Right hindlimb (tissue), 1 donor: Measurements from ENCODE around the gene HSP90AB1.
"Not testable (repeated sequence)": the region's sequence is repeated elsewhere in the genome, so short reads cannot be mapped to it uniquely, and the experiment has no call there.

Experiments used
- DNase-seq: peaks from one replicate; pipeline ENCODE4 v3.0.0-alpha.2; 2018

Gene HSP90AB1

DNA sequence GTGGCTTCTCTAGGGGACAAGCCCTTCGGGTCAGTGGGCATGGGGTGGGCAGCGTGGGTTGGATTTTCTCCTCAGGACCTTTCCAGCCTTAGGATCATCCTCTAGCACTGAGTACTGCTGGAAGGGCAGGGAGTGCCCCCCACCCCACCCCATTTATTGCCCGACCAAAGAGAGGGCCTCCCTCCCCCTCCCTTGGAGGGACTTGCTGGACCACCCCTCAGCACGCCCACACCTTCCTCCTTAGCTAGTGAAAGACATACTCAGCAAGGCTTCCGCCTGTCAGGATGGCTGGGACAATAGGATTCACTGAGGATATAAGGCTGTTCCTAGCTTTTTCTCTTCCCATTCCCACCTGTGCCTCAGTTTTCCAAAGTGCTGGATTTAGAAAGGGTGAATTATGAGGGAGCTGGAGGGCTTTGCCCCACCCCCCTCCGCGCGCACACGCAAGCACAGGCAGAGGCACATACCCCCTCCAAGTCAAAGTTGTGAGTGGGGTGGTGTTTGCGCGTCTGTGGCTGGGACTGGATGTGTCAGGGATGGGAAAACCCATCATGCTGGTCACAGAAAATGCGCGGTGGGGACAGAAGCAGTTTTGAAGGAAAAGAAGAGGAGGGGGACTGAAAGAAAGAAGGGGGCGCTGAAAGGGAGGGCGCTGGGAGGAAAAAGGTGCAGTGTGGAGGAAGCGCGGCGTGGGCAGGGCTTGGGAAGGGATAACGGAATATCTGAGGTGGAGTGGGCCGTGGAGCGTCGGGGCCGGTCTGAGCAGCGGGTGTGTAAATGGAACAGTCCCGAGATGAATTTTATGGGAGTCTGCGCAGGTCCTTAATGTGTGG is 24.2 kb upstream of the HSP90AB1 start:
- no peak for DNase-seq

DNA sequence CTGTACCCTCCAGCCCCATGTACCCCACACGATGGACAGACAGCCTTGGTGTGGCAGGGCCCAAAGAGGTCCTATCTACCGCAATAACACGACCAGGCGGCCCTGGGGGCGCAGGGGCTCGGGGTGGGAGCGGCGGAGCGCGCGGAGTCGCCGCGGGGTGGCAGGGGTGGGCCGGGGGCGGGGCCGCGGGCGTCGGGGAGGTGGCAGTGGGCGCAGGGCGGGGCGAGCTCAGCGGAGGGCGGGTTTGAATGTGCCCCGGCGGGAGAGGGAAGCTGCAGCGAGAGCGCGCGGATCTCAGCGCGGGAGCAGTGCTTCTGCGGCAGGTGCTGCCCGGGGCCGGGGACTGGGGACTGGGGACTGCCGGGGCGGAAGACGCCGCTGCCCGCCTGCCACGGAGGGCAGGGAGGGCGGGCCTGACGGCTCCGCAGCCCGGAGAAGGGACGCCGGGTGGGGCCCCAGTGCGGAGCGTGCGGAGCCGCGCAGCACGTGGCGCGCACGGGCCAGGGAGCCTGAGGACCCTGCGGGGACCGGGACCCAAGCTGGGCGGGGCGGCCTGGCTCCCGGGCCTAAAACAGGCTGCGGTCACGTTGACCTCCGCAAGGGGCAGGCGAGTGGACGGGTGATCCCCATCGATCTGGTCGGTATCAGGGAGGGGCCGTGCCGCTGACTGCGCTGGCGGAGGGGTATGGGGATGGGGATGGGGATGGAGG is 23.4 kb upstream of the HSP90AB1 start, which contains the start of gene SLC29A1:
SLC29A1 (plus strand) TSS at position 277 of the 710 bp plus-strand sequence. CDS start 3,719 bp downstream, outside the sequence.
- peak; percentile 84 for DNase-seq

DNA sequence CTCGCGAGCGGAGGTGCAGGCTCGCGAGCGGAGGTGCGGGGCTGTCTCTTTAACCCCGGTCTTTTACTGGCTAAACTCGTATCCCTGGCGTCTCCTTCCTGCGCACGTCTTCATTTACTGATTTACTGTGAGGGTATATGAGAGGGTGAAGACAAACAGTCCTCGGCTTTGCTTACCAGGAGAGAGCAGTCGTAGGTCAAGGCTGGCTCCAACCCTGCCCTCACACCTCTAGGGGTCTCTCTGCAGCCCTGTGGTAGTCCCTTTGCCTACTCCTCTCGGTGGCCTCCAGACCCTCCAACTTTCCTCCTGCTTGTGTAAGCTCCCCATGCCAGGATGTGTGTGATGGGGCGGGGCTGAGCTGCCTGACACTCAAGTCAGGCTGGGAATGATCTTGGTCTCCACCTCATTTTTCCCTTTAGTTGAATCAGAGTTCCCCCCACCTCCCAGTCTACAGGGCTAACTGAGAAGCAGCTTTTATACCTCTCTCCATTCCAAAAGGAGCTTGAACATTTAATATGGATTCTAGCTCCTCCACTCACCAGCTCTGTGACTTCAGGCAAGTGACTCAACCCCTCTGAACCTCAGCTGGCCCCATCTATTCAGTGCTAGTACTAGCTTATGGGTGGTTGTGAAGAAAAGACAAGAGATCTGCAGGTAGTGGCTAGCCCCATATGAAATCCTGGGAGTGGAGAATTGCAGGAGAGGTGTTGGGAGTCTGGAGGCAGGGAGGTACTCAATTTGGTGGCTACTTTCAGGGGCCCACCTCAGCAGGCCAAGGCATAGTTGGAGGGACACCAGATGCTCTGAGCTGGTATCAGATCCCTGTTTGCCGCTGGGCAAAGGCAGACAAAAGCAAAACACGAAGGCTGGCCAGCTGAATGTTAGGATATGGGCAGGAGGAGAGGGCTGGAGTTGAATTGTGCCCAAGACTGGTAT is 22.6 kb upstream of the HSP90AB1 start:
- peak; percentile 34 for DNase-seq

DNA sequence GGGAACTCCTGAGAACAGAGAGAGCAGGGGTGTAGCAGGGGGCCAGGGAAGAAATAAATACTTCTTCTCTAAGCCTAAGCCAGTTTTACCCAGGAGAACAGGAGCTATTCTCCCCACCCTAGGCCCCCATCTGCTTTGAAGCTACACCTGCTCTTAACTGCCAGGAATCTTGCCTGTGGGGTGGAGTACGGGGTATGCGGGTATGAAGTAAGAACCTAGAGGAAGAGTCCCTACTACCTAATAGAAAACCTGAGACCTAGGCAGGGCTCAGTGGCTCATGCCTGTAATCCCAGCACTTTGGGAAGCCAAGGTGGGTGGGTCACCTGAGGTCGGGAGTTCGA is 22.0 kb upstream of the HSP90AB1 start:
- DNase-seq = no peak

DNA sequence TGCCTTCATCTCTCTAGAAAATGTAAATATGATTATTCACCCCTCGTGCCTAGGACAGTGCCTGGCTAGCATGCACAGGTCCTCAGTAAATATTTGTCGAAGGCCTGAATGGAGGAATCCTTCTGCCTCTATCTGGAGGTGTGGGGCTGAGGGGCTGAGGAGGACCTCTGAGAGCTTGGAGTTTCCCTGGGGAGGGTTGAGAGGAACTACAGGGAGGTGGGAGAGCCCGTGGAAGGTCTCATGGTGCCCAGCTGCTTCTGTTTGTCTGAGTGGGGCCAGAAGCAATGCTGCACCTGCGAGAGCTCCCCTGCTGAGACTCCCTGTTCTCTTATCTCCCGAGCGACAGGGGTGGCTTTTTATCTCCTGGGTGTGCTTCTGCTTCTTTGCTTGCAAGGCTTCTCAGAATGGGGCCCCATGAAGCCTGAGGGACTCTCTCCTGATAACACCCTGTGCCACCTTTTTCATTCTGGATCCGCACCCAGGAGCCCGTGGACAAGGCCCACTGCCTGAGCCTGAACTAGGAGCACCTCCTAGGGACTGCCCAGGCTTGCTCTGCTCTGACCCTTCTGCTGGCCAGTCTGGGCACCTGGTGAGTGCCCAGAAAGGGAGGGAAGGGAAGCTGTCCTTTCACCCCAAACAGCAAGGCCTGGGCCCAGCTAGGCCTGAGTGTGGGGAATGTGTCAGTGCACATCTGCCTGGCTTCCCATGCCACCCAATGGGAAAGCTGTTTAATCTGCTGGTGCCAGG is 21.1 kb upstream of the HSP90AB1 start:
- DNase-seq = no peak

DNA sequence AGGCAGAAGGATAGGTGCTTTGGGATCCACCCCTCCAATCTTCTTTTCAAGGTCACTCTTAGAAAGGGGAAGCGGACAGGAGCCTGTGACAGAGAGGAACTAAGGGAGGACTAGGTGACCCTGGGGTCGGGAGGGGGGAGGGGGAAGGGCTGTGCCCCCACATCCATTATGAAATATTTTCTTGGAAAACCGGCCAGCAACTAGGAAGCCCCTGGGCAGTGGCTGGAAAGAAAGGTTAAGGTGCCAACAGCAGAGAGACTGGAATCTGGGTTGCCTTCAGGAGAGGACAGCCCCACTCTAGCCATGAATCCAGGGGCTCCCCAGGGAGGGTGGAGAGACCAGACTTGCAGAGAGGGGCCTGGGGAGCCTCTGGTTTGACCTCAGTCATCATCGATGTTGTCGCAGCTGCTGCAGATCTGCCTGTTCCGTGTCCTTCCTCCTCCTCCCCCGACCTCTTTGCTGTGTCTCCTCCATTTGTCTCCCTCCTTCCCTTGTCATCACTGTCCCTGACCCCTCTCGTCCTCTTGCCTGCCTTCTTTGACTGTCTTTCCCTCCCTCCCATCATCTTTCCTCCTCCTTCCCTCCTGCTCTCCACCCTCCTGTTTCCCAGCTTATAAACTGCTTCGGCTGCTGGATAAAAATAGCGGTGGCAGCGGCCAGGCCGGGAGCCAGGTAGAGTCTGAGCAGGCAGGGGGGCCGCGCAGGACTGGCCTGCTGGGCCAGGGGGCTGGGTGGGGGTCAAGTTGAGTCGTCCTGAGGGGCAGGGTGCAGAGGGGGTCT is 20.3 kb upstream of the HSP90AB1 start:
- peak; percentile 59 for DNase-seq

DNA sequence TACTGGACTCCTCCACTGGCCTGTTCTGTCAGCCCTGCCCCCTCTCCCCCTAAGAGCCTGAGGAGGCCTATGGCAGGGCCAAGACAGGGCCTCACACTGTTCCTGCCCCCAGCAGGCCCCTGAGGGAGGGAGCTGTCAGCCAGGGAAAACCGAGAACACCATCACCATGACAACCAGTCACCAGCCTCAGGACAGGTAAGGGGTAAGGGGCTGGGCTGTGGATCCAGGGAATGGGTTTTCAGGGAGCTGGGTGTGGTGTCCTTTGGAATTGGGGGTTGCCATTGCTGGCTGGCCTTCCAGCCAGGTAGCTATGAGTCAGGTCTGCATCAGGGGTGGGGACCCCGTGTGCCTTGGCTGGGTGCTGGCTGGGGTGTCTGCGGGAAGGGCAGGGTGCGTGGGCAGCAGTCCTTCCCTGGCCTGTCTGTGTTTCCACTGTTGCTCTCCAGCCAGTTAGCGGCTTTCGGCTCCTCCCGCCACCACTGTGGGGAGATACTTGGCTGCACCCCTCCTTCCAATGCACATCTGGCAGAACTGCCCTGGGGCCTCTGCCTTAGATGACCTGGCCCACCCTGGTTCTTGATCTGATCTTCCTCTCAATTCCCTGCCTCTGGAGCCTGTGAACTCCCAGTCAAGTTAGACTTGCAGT is 19.6 kb upstream of the HSP90AB1 start:
- peak; percentile 53 for DNase-seq

DNA sequence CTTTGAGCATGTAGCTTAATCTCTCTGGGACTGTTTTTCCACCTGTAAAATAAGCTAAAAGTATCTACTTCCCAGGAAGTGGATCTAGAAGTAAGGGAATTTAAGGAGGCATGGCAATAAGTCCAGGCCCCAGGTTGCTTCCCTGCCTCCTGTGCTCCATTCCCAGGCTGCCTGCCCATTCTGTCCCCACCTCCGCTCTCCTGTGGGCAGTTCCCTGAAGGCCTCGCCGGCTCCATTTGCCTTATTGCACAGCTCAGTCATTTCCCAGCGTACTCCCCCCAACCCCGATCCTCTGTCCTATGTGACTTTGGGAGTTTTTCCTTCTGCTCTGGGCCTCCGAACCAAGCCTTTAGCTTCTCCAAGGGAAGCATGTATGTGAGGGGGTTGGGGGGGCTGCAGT is 18.9 kb upstream of the HSP90AB1 start:
- no peak for DNase-seq

DNA sequence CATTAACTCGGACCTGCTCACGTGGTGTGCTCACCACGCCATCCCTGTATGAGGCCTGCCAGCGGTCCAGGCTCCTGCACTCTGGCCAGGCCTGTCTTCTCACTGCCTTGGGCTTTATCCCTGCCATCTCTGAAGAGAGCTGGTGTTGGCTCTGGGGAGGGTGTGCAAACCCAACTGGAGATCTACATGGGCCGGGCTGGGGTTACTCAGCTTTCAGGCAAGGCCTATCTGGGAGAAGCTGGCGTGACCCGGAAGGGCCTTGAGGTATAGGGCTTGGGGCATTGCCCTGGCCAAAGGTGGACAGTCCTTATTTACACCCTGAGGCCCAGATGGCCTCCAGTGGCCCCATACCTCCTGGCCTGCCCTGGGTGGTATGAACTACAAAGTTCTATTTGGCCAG is 18.5 kb upstream of the HSP90AB1 start:
- no peak for DNase-seq

DNA sequence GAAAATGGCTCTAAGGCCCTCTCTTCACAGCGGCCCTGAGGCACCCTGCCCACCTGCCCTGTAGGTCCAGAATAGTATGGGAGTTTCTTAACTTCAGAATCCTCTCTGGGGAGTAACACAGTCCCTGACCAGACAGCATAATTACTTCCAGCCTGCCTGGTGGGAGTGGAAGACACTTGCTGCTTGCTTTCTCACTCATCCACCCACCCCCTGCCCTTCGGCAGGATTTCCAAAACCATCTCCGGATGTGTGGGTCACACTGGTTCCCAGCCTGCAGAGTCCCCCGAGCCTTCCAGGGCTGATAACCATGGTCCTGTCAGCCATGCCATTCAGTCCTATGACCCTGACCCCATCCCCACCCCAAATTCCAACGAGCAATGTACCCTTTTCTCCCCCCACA is 18.1 kb upstream of the HSP90AB1 start:
- DNase-seq = no peak

DNA sequence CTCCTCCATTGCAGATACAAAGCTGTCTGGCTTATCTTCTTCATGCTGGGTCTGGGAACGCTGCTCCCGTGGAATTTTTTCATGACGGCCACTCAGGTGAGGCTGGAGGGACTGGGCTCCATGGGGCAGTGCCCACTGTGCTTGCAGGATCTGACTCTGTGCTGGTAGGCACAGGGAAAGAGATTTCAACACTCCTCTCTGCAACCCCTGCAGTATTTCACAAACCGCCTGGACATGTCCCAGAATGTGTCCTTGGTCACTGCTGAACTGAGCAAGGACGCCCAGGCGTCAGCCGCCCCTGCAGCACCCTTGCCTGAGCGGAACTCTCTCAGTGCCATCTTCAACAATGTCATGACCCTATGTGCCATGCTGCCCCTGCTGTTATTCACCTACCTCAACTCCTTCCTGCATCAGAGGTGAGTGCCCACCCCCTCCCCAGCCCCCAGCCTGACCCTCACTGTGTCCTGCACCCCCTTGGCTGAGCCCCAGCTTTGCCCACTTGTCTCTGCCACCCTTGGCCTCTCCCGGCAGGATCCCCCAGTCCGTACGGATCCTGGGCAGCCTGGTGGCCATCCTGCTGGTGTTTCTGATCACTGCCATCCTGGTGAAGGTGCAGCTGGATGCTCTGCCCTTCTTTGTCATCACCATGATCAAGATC is 17.4 kb upstream of the HSP90AB1 start:
- no peak for DNase-seq

DNA sequence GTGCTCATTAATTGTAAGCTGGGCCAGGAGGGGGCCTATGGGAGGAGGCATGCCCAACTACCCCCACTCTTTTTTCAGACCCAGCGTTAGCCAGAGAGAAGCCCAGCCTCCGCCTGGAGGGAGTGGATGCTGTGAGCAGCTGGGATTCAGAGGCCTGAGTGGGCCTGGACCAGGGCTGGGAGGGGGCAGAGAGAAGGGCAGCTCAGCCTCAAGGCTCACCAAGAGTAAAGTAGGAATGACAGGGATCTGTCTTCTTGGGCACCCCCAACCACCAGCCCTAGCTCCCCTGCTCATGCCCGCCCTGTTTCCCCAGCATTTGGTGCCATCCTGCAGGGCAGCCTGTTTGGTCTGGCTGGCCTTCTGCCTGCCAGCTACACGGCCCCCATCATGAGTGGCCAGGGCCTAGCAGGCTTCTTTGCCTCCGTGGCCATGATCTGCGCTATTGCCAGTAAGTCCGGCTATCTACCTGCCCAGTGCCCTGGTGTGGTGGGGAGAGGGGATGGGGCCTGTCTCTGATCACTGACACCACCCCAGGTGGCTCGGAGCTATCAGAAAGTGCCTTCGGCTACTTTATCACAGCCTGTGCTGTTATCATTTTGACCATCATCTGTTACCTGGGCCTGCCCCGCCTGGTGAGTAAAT is 16.7 kb upstream of the HSP90AB1 start:
- DNase-seq = no peak

DNA sequence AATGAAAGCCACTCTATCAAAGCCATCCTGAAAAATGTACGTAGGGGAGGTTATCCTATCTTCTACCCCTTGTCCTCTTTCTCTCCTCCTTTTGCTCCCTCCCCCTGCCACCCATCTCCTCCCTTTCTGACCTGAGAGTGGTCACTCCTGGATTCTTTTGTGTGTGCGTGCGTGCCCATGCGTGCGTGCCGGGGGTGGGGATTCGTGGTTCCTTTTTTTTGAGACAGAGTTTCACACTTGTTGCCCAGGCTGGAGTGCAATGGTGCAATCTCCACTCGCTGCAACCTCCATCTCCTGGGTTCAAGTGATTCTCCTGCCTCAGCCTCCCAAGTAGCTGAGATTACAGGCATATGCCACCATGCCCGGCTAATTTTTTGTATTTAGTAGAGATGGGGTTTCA is 15.5 kb upstream of the HSP90AB1 start:
- not testable (repeated sequence) for DNase-seq

DNA sequence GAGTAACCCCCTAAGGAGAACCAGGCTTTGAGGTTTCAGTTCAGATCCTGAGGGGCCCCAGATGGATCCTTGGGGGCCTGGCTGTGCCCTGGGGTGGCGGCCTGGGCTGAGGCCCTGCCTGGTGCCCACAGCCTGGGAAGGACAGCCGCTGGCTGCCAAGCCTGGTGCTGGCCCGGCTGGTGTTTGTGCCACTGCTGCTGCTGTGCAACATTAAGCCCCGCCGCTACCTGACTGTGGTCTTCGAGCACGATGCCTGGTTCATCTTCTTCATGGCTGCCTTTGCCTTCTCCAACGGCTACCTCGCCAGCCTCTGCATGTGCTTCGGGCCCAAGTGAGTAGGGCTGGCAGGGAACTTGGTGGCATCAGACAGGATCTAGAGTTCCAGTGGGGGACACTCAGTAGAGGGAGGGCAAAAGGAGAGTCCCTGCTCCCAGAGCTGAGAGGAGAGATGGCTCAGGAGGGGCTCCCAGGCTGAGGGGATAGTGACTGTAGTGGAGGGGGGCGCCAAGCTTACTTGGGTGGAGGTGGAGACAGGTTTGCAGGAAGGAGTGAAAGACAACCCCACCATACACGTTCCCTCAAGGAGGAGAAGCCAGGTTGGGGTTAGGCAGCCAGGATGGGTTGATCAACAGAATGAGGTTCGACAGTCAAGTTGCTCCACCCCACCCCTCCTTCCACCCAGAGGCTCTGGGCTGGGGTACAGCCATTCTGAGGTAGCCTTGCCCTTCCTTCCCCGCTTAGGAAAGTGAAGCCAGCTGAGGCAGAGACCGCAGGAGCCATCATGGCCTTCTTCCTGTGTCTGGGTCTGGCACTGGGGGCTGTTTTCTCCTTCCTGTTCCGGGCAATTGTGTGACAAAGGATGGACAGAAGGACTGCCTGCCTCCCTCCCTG is 14.0 kb upstream of the HSP90AB1 start:
- DNase-seq = no peak

DNA sequence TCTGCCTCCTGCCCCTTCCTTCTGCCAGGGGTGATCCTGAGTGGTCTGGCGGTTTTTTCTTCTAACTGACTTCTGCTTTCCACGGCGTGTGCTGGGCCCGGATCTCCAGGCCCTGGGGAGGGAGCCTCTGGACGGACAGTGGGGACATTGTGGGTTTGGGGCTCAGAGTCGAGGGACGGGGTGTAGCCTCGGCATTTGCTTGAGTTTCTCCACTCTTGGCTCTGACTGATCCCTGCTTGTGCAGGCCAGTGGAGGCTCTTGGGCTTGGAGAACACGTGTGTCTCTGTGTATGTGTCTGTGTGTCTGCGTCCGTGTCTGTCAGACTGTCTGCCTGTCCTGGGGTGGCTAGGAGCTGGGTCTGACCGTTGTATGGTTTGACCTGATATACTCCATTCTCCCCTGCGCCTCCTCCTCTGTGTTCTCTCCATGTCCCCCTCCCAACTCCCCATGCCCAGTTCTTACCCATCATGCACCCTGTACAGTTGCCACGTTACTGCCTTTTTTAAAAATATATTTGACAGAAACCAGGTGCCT is 13.3 kb upstream of the HSP90AB1 start:
- DNase-seq = no peak

DNA sequence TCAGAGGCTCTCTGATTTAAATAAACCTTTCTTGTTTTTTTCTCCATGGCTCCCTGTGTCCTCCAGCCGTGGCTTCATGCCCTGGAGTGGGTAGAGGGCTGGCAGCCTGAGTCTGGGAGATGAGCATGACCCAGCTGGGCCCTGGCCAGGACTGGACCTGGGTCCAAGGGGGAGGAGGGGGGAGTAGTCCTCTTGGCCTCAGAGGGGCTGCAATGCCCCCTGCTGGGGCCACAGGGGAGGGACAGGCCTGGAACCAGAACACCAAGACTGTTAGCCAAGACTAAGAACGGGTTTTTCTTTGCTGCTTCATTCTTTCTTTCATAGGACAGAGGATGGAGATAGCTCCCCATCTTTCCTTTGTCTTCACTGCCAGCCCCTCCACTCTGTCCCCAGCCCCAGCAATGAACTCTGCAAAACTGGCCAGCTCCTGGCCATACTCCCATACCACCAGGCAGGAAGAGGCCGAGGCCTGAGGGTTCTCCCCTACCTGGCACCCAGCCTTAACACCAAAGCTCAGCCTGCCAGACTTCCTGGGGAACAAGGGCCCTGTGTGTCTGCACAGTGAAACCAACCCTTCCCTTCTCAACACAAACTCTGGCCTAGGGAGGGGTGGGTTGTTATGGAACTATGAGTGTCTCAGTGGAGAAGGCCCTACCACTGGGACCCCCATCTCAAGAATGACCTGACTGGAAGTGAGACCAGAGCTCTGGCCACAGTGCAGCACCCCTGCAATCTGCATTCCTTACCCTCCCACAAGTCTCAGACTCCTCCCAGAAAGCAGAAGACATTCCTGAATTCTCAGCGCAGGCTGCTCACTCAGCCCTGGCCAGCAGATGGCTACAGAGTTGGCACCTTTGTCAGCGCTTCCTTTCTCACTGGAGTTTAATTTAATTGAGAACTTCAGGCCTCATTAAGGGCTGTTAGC is 12.5 kb upstream of the HSP90AB1 start:
- peak; percentile 85 for DNase-seq

DNA sequence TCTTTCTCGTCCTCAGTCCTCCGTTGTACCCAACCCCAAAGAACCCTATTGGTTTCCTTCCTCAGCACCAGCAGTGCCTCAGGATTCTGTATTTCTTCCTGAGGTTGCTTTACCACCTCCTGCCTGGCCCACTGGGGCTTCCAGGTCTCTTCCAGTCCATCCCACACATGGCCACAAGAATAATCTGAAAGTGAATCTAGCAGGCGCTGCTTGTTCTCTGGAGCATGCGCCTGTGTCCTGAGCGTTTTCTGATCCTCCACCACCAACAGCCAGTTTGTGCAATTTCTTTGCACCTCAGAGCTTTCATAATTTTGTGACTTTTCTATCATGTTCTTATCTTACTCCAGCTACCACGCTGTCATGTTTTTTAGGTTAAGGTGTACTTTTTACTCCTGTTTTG is 11.6 kb upstream of the HSP90AB1 start:
- no peak for DNase-seq
